Upper lobe of left lung (tissue), 6 donors: ENCODE measurements around the gene CENPH. TPM values are rescaled to one million over a fixed set of nuclear protein-coding genes. Genes with fewer than 3 reads are reported as not detected.

Source experiments
- ATAC-seq, 2 donors: fragments of 200-7000 bp; cut with Tn5 transposase; one replicate each; pipeline ENCODE4 v1.9.1; 2022; ENCODE audit warnings: mild to moderate bottlenecking in 2 of 2, moderate library complexity in 2 of 2; ENCODE audit not compliant: low FRiP score in 2 of 2
- DNase-seq, 2 donors: peaks; one replicate each; pipeline ENCODE4 v3.0.0-alpha.2; 2019 to 2020
- H3K27ac ChIP-seq, 4 donors: fragments of 200-600 bp; sonication (generic); one replicate each; pipeline ENCODE4 v1.5.1; 2016 to 2019
- H3K27me3 ChIP-seq, 4 donors: fragments of 200-600 bp; sonication (generic); one replicate each; pipeline ENCODE4 v1.5.1; 2017 to 2019
- H3K36me3 ChIP-seq, 4 donors: fragments of 200-600 bp; sonication (generic); one replicate each; pipeline ENCODE4 v1.5.1; 2016 to 2019
- H3K4me1 ChIP-seq, 4 donors: fragments of 200-600 bp; sonication (generic); one replicate each; pipeline ENCODE4 v1.5.1; 2018 to 2019
- H3K4me3 ChIP-seq, 4 donors: fragments of 200-600 bp; sonication (generic); one replicate each; pipeline ENCODE4 v1.5.1; 2017 to 2019; ENCODE audit warnings: mild to moderate bottlenecking in 2 of 4, moderate library complexity in 1 of 4
- H3K9me3 ChIP-seq, 4 donors: fragments of 200-600 bp; sonication (generic); one replicate each; pipeline ENCODE4 v1.5.1; 2018 to 2019
- CTCF ChIP-seq, 6 experiments: fragments of 450-650 bp in 4 of 6; fragments of 200-600 bp in 2 of 6; sonication (generic) in 2 of 6; IDR thresholded peaks; one replicate each; pipeline ENCODE4 v1.5.1; 2016 to 2019; ENCODE audit warnings: antibody characterized with exemption in 6 of 6
- EP300 ChIP-seq, 4 donors: sonication (generic); formaldehyde crosslinking; IDR thresholded peaks; one replicate each; pipeline ENCODE4 v1.5.1; 2017; ENCODE audit warnings: antibody characterized with exemption in 4 of 4, control low read depth in 2 of 4
- POLR2A ChIP-seq, 4 donors: fragments of 450-650 bp; IDR thresholded peaks; one replicate each; pipeline ENCODE4 v1.5.1; 2016 to 2017; ENCODE audit warnings: antibody characterized with exemption in 4 of 4, mild to moderate bottlenecking in 2 of 4
- POLR2AphosphoS5 ChIP-seq, 2 donors: sonication (generic); formaldehyde crosslinking; IDR thresholded peaks; one replicate each; pipeline ENCODE4 v1.5.1; 2017; ENCODE audit warnings: antibody characterized with exemption in 2 of 2
- WGBS, 2 donors: methylation state at CpG; one replicate each; pipeline ENCODE4 v1.1.5; 2017 to 2018; 5-methylcytosine and 5-hydroxymethylcytosine counted together
- total RNA-seq, 6 donors: library from RNA; depleted of rRNA in 4 of 6; stranded (reverse); fragments of >200 nt in 4 of 6; gene quantifications; one replicate each; pipeline versions ENCODE4 v1.1.0 to v1.2.1, GENCODE V29; 2016 to 2021
- donor health status: DM: no; HTN: no; CAD: no; lungs with moderate emphysema.
- donor health status: DM: no; HTN: yes; CAD: no; lungs with severe emphysema.

Gene CENPH
- total RNA-seq, 6 donors from 2014 or later = 1.8 to 3.3 (median 2.4) TPM

- Histone ChIP-seq H3K36me3 (no peaks in the 10 kb centered on the region), H3K4me1 (no peaks in the 10 kb centered on the region), H3K4me3 (no peak overlapping the region), H3K9me3 (no peaks in the 10 kb centered on the region), H3K27ac (no peak overlapping the region), H3K27me3 (no peaks in the 10 kb centered on the region)
- no peak for TF ChIP-seq EP300 (IDR thresholded peaks at IDR 0.05)
- no peak for TF ChIP-seq POLR2AphosphoS5 (IDR thresholded peaks at IDR 0.05)
- ATAC-seq = no peak
- 36 to 65% methylated on average over 3 of the region's 3 CpGs for WGBS, 2 donors
- DNase-seq = no peak
These were observed 36.7 kb upstream of the CENPH start for GRCh38 chr5:69152731-69153130.

DNA sequence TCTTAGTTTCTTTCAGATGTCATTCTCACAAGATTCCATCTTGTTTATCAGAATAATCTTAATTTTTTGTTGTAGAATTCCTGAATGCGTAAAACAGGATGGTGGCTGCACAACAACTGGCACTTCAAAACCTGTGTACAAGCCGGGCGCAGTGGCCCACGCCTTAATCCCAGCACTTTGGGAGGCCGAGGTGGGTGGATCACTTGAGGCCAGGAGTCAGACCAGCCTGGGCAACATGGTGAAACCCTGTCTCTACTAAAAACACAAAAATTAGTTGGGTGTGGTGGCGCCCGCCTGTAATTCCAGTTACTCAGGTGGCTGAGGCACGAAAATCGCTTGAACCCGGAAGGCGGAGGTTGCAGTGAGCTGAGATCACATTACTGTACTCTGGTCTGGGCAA, 32.9 kb upstream of the CENPH start:
- Histone ChIP-seq H3K4me1 (no peaks in the 10 kb centered on the region), H3K9me3 (no peaks in the 10 kb centered on the region), H3K4me3 (no peak overlapping the region), H3K36me3 (no peaks in the 10 kb centered on the region), H3K27ac (no peak overlapping the region), H3K27me3 (no peaks in the 10 kb centered on the region)
- WGBS, 2 donors = 95 to 96% methylated on average over 11 of the region's 11 CpGs
- no peak for DNase-seq
- TF ChIP-seq CTCF (IDR thresholded peaks at IDR 0.05) = no peak
- no peak for ATAC-seq

GRCh38 chr5:69158039-69158438, 31.3 kb upstream of the CENPH start:
- no peak for DNase-seq
- Histone ChIP-seq H3K9me3 (no peaks in the 10 kb centered on the region), H3K27me3 (no peaks in the 10 kb centered on the region), H3K36me3 (no peaks in the 10 kb centered on the region), H3K27ac (no peak overlapping the region), H3K4me1 (no peaks in the 10 kb centered on the region), H3K4me3 (no peak overlapping the region)
- WGBS, 2 donors = 82 to 83% methylated on average over 3 of the region's 3 CpGs
- no peak for ATAC-seq
- no peak for TF ChIP-seq CTCF (IDR thresholded peaks at IDR 0.05)
- TF ChIP-seq POLR2A (IDR thresholded peaks at IDR 0.05) = no peak
- TF ChIP-seq EP300 (IDR thresholded peaks at IDR 0.05) = no peak
- TF ChIP-seq POLR2AphosphoS5 (IDR thresholded peaks at IDR 0.05) = no peak

DNA sequence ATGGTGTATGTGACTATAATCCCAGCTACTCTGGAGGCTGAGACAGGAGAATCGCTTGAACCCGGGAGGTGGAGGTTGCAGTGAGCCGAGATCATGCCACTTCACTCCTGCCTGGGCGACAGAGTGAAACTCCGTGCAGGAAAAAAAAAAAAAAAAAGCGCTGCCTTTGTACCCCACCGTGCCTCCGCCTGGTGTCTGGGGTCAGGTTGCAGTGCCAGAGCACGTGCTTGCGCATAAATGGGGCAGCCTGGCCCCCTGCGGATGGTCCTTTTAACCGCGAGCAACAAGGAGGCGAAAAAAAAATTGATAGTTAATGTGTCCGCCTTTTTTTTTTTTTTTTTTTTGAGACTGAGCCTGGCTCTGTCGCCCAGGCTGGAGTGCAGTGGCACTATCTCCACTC, 28.7 kb upstream of the CENPH start:
- Histone ChIP-seq H3K36me3 (no peaks in the 10 kb centered on the region), H3K4me1 (no peaks in the 10 kb centered on the region), H3K27me3 (no peaks in the 10 kb centered on the region), H3K9me3 (no peaks in the 10 kb centered on the region), H3K27ac (no peak overlapping the region), H3K4me3 (no peak overlapping the region)
- ATAC-seq (no peak), DNase-seq (no peak)
- WGBS, 2 donors = 89 to 96% methylated on average over 16 of the region's 16 CpGs
- no peak for TF ChIP-seq POLR2A (IDR thresholded peaks at IDR 0.05)
- TF ChIP-seq CTCF (IDR thresholded peaks at IDR 0.05) = no peak
- TF ChIP-seq EP300 (IDR thresholded peaks at IDR 0.05) = no peak
- no peak for TF ChIP-seq POLR2AphosphoS5 (IDR thresholded peaks at IDR 0.05)

DNA sequence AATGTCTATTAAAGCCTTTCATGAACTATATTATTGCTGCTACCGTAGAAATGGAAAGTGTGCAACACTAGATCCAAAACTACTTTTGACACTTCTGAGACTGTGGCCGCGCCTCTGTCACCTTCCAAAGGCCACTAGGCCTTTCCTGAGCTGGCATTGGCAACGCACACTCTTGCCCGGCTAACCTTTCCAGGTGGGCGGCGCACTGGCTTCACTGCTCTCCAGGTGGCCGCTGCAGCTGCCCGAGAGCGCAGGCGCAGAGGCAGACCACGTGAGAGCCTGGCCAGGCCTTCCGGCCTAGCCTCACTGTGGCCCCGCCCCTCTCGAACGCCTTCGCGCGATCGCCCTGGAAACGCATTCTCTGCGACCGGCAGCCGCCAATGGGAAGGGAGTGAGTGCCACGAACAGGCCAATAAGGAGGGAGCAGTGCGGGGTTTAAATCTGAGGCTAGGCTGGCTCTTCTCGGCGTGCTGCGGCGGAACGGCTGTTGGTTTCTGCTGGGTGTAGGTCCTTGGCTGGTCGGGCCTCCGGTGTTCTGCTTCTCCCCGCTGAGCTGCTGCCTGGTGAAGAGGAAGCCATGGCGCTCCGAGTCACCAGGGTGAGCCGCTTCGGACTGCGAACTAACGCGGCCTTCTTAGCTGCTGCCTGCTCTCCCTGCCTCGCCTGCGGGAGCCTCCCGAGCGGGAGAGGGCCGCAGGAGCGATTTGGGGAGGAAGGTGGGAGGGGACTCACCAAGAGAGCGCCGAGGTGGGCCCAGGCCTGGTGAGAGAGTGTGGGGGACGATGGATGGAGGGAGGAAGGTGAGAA, 22.5 kb upstream of the CENPH start, which contains the start of gene CCNB1:
CCNB1 (plus strand) TSS at position 465 of the 807 bp plus-strand sequence; CDS start at position 578, 113 bp downstream.
- peak; percentile 100 for ATAC-seq
- H3K27ac ChIP-seq = peak within 1 kb of the TSS in 3 of 4 donors; percentile 65 to 73 (median 68)

More for the DNA sequence above, 22.5 kb upstream of the CENPH start, which contains the start of gene CCNB1:
- WGBS, 2 donors = 2 to 5% methylated on average over 16 to 43 of the region's 50 CpGs
- DNase-seq = peak; percentile 98
- Histone ChIP-seq H3K27me3 (no peaks in the 10 kb centered on the region), H3K9me3 (no peaks in the 10 kb centered on the region), H3K4me1 (peaks cover 7 to 20% (median 10%) of the 10 kb centered on the region in 4 donors), H3K36me3 (no peaks in the 10 kb centered on the region), H3K4me3 (peak within 1 kb of the TSS; percentile 62 to 86 (median 78))
- TF ChIP-seq POLR2AphosphoS5 (IDR thresholded peaks at IDR 0.05) (peak; percentile 9 to 67), CTCF (IDR thresholded peaks at IDR 0.05) (peak in 1 of 6 experiments; percentile 39), POLR2A (IDR thresholded peaks at IDR 0.05) (peak in 2 of 4 donors; percentile 18 to 42), EP300 (IDR thresholded peaks at IDR 0.05) (no peak)
